H1 (cell line): ENCODE results near the gene MACROD1. TPM values are rescaled to one million over a fixed set of nuclear protein-coding genes. Genes with fewer than 3 reads are reported as not detected.

Experiments used
- ASH2L ChIP-seq: fragments of 200-600, 300-600 bp; sonication (generic); IDR thresholded peaks from one replicate; pipeline ENCODE4 v1.7.1; 2017; ENCODE audit warnings: low read length
- CBX5 ChIP-seq: fragments of 300-800, 300-1000 bp; sonication (generic); IDR thresholded peaks from 2 replicates; pipeline ENCODE4 v1.7.1; 2016; ENCODE audit warnings: antibody characterized with exemption, low read length, low read depth
- CHD2 ChIP-seq: IDR thresholded peaks from 2 replicates; pipeline ENCODE4 v1.6.1; 2012; ENCODE audit warnings: low read length, improper control_type of control experiment
- GTF2F1 ChIP-seq: IDR thresholded peaks from 2 replicates; pipeline ENCODE4 v1.6.1; 2012; ENCODE audit warnings: low read depth, low read length, improper control_type of control experiment, borderline replicate concordance
- PHF8 ChIP-seq: fragments of 200-600 bp; sonication (generic); conservative IDR thresholded peaks from 2 replicates; pipeline ENCODE4 v1.7.1; 2012; ENCODE audit warnings: low read depth, mild to moderate bottlenecking, inconsistent platforms, low read length, moderate library complexity
- RFX5 ChIP-seq: IDR thresholded peaks from 2 replicates; pipeline ENCODE4 v1.6.1; 2011; ENCODE audit warnings: low read depth, low read length, improper control_type of control experiment, borderline replicate concordance
- polyA plus RNA-seq, 7 experiments: library from polyadenylated mRNA; depleted of rRNA in 3 of 7; stranded (reverse) in 5 of 7; unstranded in 2 of 7; fragments of >200 nt in 5 of 7; fragments of 200-250 nt in 2 of 7; gene quantifications; 1 replicate in 5 of 7; 2 replicates in 1 of 7; 4 replicates in 1 of 7; pipeline versions ENCODE4 v1.2.1 to v1.2.3, GENCODE V29; 2011 to 2013; ENCODE audit warnings: missing spikeins in 2 of 7, mixed read lengths in 2 of 7
- total RNA-seq: library from RNA; stranded (reverse); fragmentation: NEBNext Ultra II Directional; extraction: Animal tissue kit (Norgen Biotek cat#: 25700); gene quantifications from 2 replicates; pipeline ENCODE4 v1.2.1, GENCODE V29; 2021
- TF ChIP-seq, protein P1 (sequence below): fragments of 300-600 bp; sonication (generic); IDR thresholded peaks from 2 replicates; pipeline ENCODE4 v1.7.1; 2012; ENCODE audit warnings: low read length, moderate library complexity, mild to moderate bottlenecking, inconsistent platforms; ENCODE audit not compliant: insufficient replicate concordance

The MACROD1 gene
- total and polyA plus RNA-seq, 2 of the 8 experiments (the other 6 are each of a cell fraction or from before 2014, with no cell fraction given), result 19.5 to 34.1 TPM

DNA sequence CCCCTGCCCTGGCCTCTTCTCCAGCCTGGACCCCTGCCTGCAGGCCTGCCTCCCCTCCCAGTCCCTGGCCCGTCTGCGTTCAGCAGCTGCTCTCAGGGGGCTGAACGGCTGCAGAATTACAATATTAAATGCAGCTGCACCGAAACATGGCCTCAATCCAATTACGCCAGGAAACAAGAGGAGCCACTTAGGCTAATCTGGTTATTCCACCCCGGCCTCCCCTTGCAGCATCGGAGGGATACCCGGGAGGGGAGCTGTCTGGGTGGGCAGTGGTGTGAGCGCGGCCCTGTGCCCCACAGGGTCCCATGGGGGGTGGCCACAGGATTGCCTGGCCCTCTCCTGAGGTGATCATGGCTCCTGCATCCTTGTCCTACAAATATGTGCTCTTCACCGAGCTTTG is 87.6 kb downstream of the MACROD1 start (continued):
- TF ChIP-seq, protein P1, sequence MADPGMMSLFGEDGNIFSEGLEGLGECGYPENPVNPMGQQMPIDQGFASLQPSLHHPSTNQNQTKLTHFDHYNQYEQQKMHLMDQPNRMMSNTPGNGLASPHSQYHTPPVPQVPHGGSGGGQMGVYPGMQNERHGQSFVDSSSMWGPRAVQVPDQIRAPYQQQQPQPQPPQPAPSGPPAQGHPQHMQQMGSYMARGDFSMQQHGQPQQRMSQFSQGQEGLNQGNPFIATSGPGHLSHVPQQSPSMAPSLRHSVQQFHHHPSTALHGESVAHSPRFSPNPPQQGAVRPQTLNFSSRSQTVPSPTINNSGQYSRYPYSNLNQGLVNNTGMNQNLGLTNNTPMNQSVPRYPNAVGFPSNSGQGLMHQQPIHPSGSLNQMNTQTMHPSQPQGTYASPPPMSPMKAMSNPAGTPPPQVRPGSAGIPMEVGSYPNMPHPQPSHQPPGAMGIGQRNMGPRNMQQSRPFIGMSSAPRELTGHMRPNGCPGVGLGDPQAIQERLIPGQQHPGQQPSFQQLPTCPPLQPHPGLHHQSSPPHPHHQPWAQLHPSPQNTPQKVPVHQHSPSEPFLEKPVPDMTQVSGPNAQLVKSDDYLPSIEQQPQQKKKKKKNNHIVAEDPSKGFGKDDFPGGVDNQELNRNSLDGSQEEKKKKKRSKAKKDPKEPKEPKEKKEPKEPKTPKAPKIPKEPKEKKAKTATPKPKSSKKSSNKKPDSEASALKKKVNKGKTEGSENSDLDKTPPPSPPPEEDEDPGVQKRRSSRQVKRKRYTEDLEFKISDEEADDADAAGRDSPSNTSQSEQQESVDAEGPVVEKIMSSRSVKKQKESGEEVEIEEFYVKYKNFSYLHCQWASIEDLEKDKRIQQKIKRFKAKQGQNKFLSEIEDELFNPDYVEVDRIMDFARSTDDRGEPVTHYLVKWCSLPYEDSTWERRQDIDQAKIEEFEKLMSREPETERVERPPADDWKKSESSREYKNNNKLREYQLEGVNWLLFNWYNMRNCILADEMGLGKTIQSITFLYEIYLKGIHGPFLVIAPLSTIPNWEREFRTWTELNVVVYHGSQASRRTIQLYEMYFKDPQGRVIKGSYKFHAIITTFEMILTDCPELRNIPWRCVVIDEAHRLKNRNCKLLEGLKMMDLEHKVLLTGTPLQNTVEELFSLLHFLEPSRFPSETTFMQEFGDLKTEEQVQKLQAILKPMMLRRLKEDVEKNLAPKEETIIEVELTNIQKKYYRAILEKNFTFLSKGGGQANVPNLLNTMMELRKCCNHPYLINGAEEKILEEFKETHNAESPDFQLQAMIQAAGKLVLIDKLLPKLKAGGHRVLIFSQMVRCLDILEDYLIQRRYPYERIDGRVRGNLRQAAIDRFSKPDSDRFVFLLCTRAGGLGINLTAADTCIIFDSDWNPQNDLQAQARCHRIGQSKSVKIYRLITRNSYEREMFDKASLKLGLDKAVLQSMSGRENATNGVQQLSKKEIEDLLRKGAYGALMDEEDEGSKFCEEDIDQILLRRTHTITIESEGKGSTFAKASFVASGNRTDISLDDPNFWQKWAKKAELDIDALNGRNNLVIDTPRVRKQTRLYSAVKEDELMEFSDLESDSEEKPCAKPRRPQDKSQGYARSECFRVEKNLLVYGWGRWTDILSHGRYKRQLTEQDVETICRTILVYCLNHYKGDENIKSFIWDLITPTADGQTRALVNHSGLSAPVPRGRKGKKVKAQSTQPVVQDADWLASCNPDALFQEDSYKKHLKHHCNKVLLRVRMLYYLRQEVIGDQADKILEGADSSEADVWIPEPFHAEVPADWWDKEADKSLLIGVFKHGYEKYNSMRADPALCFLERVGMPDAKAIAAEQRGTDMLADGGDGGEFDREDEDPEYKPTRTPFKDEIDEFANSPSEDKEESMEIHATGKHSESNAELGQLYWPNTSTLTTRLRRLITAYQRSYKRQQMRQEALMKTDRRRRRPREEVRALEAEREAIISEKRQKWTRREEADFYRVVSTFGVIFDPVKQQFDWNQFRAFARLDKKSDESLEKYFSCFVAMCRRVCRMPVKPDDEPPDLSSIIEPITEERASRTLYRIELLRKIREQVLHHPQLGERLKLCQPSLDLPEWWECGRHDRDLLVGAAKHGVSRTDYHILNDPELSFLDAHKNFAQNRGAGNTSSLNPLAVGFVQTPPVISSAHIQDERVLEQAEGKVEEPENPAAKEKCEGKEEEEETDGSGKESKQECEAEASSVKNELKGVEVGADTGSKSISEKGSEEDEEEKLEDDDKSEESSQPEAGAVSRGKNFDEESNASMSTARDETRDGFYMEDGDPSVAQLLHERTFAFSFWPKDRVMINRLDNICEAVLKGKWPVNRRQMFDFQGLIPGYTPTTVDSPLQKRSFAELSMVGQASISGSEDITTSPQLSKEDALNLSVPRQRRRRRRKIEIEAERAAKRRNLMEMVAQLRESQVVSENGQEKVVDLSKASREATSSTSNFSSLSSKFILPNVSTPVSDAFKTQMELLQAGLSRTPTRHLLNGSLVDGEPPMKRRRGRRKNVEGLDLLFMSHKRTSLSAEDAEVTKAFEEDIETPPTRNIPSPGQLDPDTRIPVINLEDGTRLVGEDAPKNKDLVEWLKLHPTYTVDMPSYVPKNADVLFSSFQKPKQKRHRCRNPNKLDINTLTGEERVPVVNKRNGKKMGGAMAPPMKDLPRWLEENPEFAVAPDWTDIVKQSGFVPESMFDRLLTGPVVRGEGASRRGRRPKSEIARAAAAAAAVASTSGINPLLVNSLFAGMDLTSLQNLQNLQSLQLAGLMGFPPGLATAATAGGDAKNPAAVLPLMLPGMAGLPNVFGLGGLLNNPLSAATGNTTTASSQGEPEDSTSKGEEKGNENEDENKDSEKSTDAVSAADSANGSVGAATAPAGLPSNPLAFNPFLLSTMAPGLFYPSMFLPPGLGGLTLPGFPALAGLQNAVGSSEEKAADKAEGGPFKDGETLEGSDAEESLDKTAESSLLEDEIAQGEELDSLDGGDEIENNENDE, result no peak
- TF ChIP-seq PHF8 (no peak), CBX5 (no peak), ASH2L (no peak), CHD2 (no peak), RFX5 (no peak), GTF2F1 (no peak)
